Thyroid gland (tissue), 4 donors: ENCODE data around the gene ZFYVE27.

Source experiments
- POLR2A ChIP-seq, 2 donors: fragments of 450-650 bp; IDR thresholded peaks; one replicate each; pipeline ENCODE4 v1.6.1; 2017; ENCODE audit warnings: antibody characterized with exemption in 2 of 2, mild to moderate bottlenecking in 2 of 2, moderate library complexity in 1 of 2
- TF ChIP-seq, protein P1 (sequence below), 6 experiments: fragments of 200-600 bp in 3 of 6; fragments of 450-650 bp in 3 of 6; sonication (generic) in 3 of 6; IDR thresholded peaks; one replicate each; pipeline ENCODE4 v1.5.1; 2016 to 2019; ENCODE audit warnings: antibody characterized with exemption in 6 of 6, mild to moderate bottlenecking in 2 of 6, inconsistent platforms in 1 of 6, moderate library complexity in 1 of 6

GRCh38 chr10:97724341-97724941, 12.5 kb upstream of the ZFYVE27 start:
- TF ChIP-seq, protein P1, sequence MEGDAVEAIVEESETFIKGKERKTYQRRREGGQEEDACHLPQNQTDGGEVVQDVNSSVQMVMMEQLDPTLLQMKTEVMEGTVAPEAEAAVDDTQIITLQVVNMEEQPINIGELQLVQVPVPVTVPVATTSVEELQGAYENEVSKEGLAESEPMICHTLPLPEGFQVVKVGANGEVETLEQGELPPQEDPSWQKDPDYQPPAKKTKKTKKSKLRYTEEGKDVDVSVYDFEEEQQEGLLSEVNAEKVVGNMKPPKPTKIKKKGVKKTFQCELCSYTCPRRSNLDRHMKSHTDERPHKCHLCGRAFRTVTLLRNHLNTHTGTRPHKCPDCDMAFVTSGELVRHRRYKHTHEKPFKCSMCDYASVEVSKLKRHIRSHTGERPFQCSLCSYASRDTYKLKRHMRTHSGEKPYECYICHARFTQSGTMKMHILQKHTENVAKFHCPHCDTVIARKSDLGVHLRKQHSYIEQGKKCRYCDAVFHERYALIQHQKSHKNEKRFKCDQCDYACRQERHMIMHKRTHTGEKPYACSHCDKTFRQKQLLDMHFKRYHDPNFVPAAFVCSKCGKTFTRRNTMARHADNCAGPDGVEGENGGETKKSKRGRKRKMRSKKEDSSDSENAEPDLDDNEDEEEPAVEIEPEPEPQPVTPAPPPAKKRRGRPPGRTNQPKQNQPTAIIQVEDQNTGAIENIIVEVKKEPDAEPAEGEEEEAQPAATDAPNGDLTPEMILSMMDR (IDR thresholded peaks at IDR 0.05), result no peak
- TF ChIP-seq POLR2A (IDR thresholded peaks at IDR 0.05), result no peak
